Lower leg skin (tissue), 4 donors: ENCODE results near the gene GLIPR1L1. TPM values are rescaled to one million over a fixed set of nuclear protein-coding genes. Genes with fewer than 3 reads are reported as not detected.

ENCODE experiments used
- DNase-seq, 2 donors: peaks; one replicate each; pipeline ENCODE4 v3.0.0-alpha.2; 2019; ENCODE audit warnings: low spot score in 2 of 2
- H3K4me3 ChIP-seq: fragments of 200-600 bp; sonication (generic); 2 replicates; pipeline ENCODE4 v1.5.1; 2017; ENCODE audit warnings: mild to moderate bottlenecking, low read depth; ENCODE audit not compliant: poor library complexity, severe bottlenecking
- CTCF ChIP-seq, 3 donors: fragments of 450-650 bp; IDR thresholded peaks; one replicate each; pipeline ENCODE4 v1.5.1; 2016; ENCODE audit warnings: antibody characterized with exemption in 3 of 3, mild to moderate bottlenecking in 3 of 3, moderate library complexity in 2 of 3
- POLR2A ChIP-seq, 2 donors: fragments of 450-650 bp; IDR thresholded peaks; one replicate each; pipeline ENCODE4 v1.6.1; 2016 to 2017; ENCODE audit warnings: antibody characterized with exemption in 2 of 2, mild to moderate bottlenecking in 1 of 2, moderate library complexity in 1 of 2
- WGBS, 2 donors: methylation state at CpG; one replicate each; pipeline ENCODE4 v1.1.5; 2018; 5-methylcytosine and 5-hydroxymethylcytosine counted together
- intact Hi-C: fragments of 100-400 bp; cut with DNase I; formaldehyde crosslinking; loops from one replicate; pipeline ENCODE4 v1.15.0; 2023; ENCODE audit warnings: low total_unique reads
- total RNA-seq, 4 donors: library from RNA; depleted of rRNA; stranded (reverse); fragments of >200 nt; gene quantifications; one replicate each; pipeline ENCODE4 v1.1.0, GENCODE V29; 2016

Gene GLIPR1L1
- total RNA-seq, 4 donors from 2014 or later: not detected

GRCh38 chr12:75378354-75378753 lies 43.9 kb downstream of the GLIPR1L1 start:
- 84 to 91% methylated on average over 1 of the region's 1 CpG for WGBS, 2 donors
- TF ChIP-seq CTCF (IDR thresholded peaks at IDR 0.05) (no peak), POLR2A (IDR thresholded peaks at IDR 0.05) (no peak)
- no peak overlapping the region for H3K4me3 ChIP-seq
- DNase-seq: no peak
- intact Hi-C loops: no loop called here

GRCh38 chr12:75389061-75389460 lies 54.6 kb downstream of the GLIPR1L1 start:
- WGBS, 2 donors: 85 to 94% methylated on average over 1 of the region's 1 CpG
- intact Hi-C loops: no loop called here
- TF ChIP-seq CTCF (IDR thresholded peaks at IDR 0.05): no peak
- TF ChIP-seq POLR2A (IDR thresholded peaks at IDR 0.05): no peak
- no peak for DNase-seq
- H3K4me3 ChIP-seq: no peak overlapping the region

GRCh38 chr12:75389706-75390105 lies 55.2 kb downstream of the GLIPR1L1 start:
- TF ChIP-seq CTCF (IDR thresholded peaks at IDR 0.05) (no peak), POLR2A (IDR thresholded peaks at IDR 0.05) (no peak)
- no peak overlapping the region for H3K4me3 ChIP-seq
- intact Hi-C loops: no loop called here
- no peak for DNase-seq
- WGBS, 2 donors: 19 to 24% methylated on average over 1 of the region's 1 CpG

- WGBS, 2 donors: 20 to 24% methylated on average over 6 of the region's 6 CpGs
- H3K4me3 ChIP-seq: peak overlapping the region; percentile 48
- intact Hi-C loops: no loop called here
- no peak for TF ChIP-seq CTCF (IDR thresholded peaks at IDR 0.05)
- no peak for TF ChIP-seq POLR2A (IDR thresholded peaks at IDR 0.05)
- no peak for DNase-seq
Measured at GRCh38 chr12:75390156-75390898, 55.9 kb downstream of the GLIPR1L1 start.

- peak; percentile 91 to 98 for DNase-seq
- intact Hi-C loops: no loop called here
- peak within 1 kb of the TSS; percentile 48 for H3K4me3 ChIP-seq
- no peak for TF ChIP-seq CTCF (IDR thresholded peaks at IDR 0.05)
- peak in 1 of 2 donors; percentile 44 for TF ChIP-seq POLR2A (IDR thresholded peaks at IDR 0.05)
- 3 to 12% methylated on average over 33 to 34 of the region's 36 CpGs for WGBS, 2 donors
Measured at GRCh38 chr12:75390899-75391538, 56.5 kb downstream of the GLIPR1L1 start, which contains the start of gene GLIPR1L2. Gene GLIPR1L2 (plus strand): TSS chr12:75391089. CDS start chr12:75391117, 28 bp downstream.
